HEK293 (cell line): Measurements from ENCODE around the gene ZFAND3.

Experiments used
- AEBP2 ChIP-seq: fragments of 450-650 bp; formaldehyde crosslinking; IDR thresholded peaks from 2 replicates; pipeline ENCODE4 v1.5.1; 2016; ENCODE audit warnings: missing biosample characterization, missing genetic modification characterization, borderline replicate concordance
- BCL11A ChIP-seq: fragments of 450-650 bp; formaldehyde crosslinking; IDR thresholded peaks from 2 replicates; pipeline ENCODE4 v1.5.1; 2016; ENCODE audit warnings: low read depth, missing biosample characterization, missing genetic modification characterization
- KLF8 ChIP-seq: fragments of 450-650 bp; formaldehyde crosslinking; IDR thresholded peaks from 2 replicates; pipeline ENCODE4 v1.5.1; 2016; ENCODE audit warnings: missing biosample characterization, missing genetic modification characterization
- MEIS1 ChIP-seq: sonication (generic); formaldehyde crosslinking; IDR thresholded peaks from 2 replicates; pipeline ENCODE4 v1.8.1; 2022; ENCODE audit warnings: missing genetic modification reagents, mild to moderate bottlenecking, borderline replicate concordance
- MZF1 ChIP-seq: fragments of 450-650 bp; formaldehyde crosslinking; IDR thresholded peaks from 2 replicates; pipeline ENCODE4 v1.5.1; 2017; ENCODE audit warnings: missing biosample characterization, missing genetic modification characterization, borderline replicate concordance
- RBAK ChIP-seq: fragments of 450-650 bp; formaldehyde crosslinking; IDR thresholded peaks from 2 replicates; pipeline ENCODE4 v1.5.1; 2016; ENCODE audit warnings: missing biosample characterization, missing genetic modification characterization
- SCRT2 ChIP-seq: fragments of 450-650 bp; formaldehyde crosslinking; IDR thresholded peaks from 2 replicates; pipeline ENCODE4 v1.5.1; 2016; ENCODE audit warnings: missing biosample characterization, missing genetic modification characterization
- SP7 ChIP-seq: fragments of 450-650 bp; formaldehyde crosslinking; IDR thresholded peaks from 2 replicates; pipeline ENCODE4 v1.5.1; 2016; ENCODE audit warnings: missing biosample characterization, missing genetic modification characterization
- TRIM28 ChIP-seq: IDR thresholded peaks from 2 replicates; pipeline ENCODE4 v1.6.1; 2011; ENCODE audit warnings: low read length, control low read depth, borderline replicate concordance
- ZBTB17 ChIP-seq: fragments of 450-650 bp; formaldehyde crosslinking; IDR thresholded peaks from 2 replicates; pipeline ENCODE4 v1.5.1; 2016; ENCODE audit warnings: missing biosample characterization, missing genetic modification characterization
- ZBTB21 ChIP-seq: fragments of 450-650 bp; formaldehyde crosslinking; IDR thresholded peaks from 2 replicates; pipeline ENCODE4 v1.5.1; 2017; ENCODE audit warnings: missing biosample characterization, missing genetic modification characterization
- ZBTB6 ChIP-seq: fragments of 450-650 bp; formaldehyde crosslinking; IDR thresholded peaks from 2 replicates; pipeline ENCODE4 v1.5.1; 2017; ENCODE audit warnings: missing biosample characterization, missing genetic modification characterization
- ZBTB8A ChIP-seq: fragments of 450-650 bp; formaldehyde crosslinking; IDR thresholded peaks from 2 replicates; pipeline ENCODE4 v1.5.1; 2016; ENCODE audit warnings: missing biosample characterization, missing genetic modification characterization
- ZFHX2 ChIP-seq: fragments of 450-650 bp; formaldehyde crosslinking; conservative IDR thresholded peaks from 2 replicates; pipeline ENCODE4 v1.5.1; 2016; ENCODE audit warnings: missing biosample characterization, missing genetic modification characterization
- ZNF169 ChIP-seq: fragments of 450-650 bp; formaldehyde crosslinking; IDR thresholded peaks from 2 replicates; pipeline ENCODE4 v1.5.1; 2016; ENCODE audit warnings: missing biosample characterization, missing genetic modification characterization
- ZNF2 ChIP-seq: fragments of 450-650 bp; formaldehyde crosslinking; IDR thresholded peaks from 2 replicates; pipeline ENCODE4 v1.5.1; 2016; ENCODE audit warnings: missing biosample characterization, missing genetic modification characterization
- ZNF211 ChIP-seq: fragments of 450-650 bp; formaldehyde crosslinking; IDR thresholded peaks from 2 replicates; pipeline ENCODE4 v1.5.1; 2016; ENCODE audit warnings: low read depth, missing biosample characterization, missing genetic modification characterization
- ZNF223 ChIP-seq: fragments of 450-650 bp; formaldehyde crosslinking; IDR thresholded peaks from 2 replicates; pipeline ENCODE4 v1.5.1; 2016; ENCODE audit warnings: missing biosample characterization, missing genetic modification characterization
- ZNF302 ChIP-seq: fragments of 450-650 bp; formaldehyde crosslinking; IDR thresholded peaks from 2 replicates; pipeline ENCODE4 v1.5.1; 2016; ENCODE audit warnings: missing biosample characterization, missing genetic modification characterization, low read depth
- ZNF354C ChIP-seq: fragments of 450-650 bp; formaldehyde crosslinking; IDR thresholded peaks from 2 replicates; pipeline ENCODE4 v1.5.1; 2016; ENCODE audit warnings: missing biosample characterization, missing genetic modification characterization, low read depth, borderline replicate concordance
- ZNF404 ChIP-seq: fragments of 450-650 bp; formaldehyde crosslinking; IDR thresholded peaks from 2 replicates; pipeline ENCODE4 v1.5.1; 2017; ENCODE audit warnings: missing biosample characterization, missing genetic modification characterization
- ZNF423 ChIP-seq: fragments of 450-650 bp; formaldehyde crosslinking; IDR thresholded peaks from 2 replicates; pipeline ENCODE4 v1.5.1; 2016; ENCODE audit warnings: missing biosample characterization, missing genetic modification characterization
- ZNF426 ChIP-seq: fragments of 450-650 bp; formaldehyde crosslinking; IDR thresholded peaks from 2 replicates; pipeline ENCODE4 v1.5.1; 2017; ENCODE audit warnings: missing biosample characterization, missing genetic modification characterization, mild to moderate bottlenecking, inconsistent platforms, moderate library complexity
- ZNF48 ChIP-seq: fragments of 450-650 bp; formaldehyde crosslinking; IDR thresholded peaks from 2 replicates; pipeline ENCODE4 v1.5.1; 2016; ENCODE audit warnings: missing biosample characterization, missing genetic modification characterization
- ZNF544 ChIP-seq: fragments of 450-650 bp; formaldehyde crosslinking; IDR thresholded peaks from 2 replicates; pipeline ENCODE4 v1.5.0; 2017; ENCODE audit warnings: missing biosample characterization, missing genetic modification characterization
- ZNF560 ChIP-seq: fragments of 450-650 bp; formaldehyde crosslinking; IDR thresholded peaks from 2 replicates; pipeline ENCODE4 v1.5.1; 2017; ENCODE audit warnings: missing biosample characterization, missing genetic modification characterization, borderline replicate concordance
- ZNF600 ChIP-seq: fragments of 450-650 bp; formaldehyde crosslinking; IDR thresholded peaks from 2 replicates; pipeline ENCODE4 v1.5.1; 2016; ENCODE audit warnings: missing biosample characterization, missing genetic modification characterization
- ZNF610 ChIP-seq: fragments of 450-650 bp; formaldehyde crosslinking; IDR thresholded peaks from 2 replicates; pipeline ENCODE4 v1.5.1; 2016; ENCODE audit warnings: missing biosample characterization, missing genetic modification characterization, borderline replicate concordance
- ZNF791 ChIP-seq: fragments of 450-650 bp; formaldehyde crosslinking; IDR thresholded peaks from 2 replicates; pipeline ENCODE4 v1.5.1; 2016; ENCODE audit warnings: missing biosample characterization, missing genetic modification characterization
- ZSCAN23 ChIP-seq: fragments of 450-650 bp; formaldehyde crosslinking; IDR thresholded peaks from 2 replicates; pipeline ENCODE4 v1.5.1; 2016; ENCODE audit warnings: missing biosample characterization, missing genetic modification characterization
- ZXDB ChIP-seq: fragments of 450-650 bp; formaldehyde crosslinking; IDR thresholded peaks from 2 replicates; pipeline ENCODE4 v1.5.1; 2016; ENCODE audit warnings: missing biosample characterization, missing genetic modification characterization
- TF ChIP-seq, protein P1 (sequence below): fragments of 450-650 bp; formaldehyde crosslinking; IDR thresholded peaks from 2 replicates; pipeline ENCODE4 v1.5.1; 2016; ENCODE audit warnings: missing biosample characterization, missing genetic modification characterization
- TF ChIP-seq, protein P2 (sequence below): fragments of 450-650 bp; formaldehyde crosslinking; IDR thresholded peaks from 2 replicates; pipeline ENCODE4 v1.5.1; 2016; ENCODE audit warnings: missing biosample characterization, missing genetic modification characterization
- TF ChIP-seq, protein P3 (sequence below): fragments of 450-650 bp; formaldehyde crosslinking; IDR thresholded peaks from 2 replicates; pipeline ENCODE4 v1.5.1; 2016; ENCODE audit warnings: missing biosample characterization, missing genetic modification characterization

ZFAND3 gene

GRCh38 chr6:37845026-37845911 lies 25.7 kb downstream of the ZFAND3 start (continued):
- no peak for TF ChIP-seq SP7 (tag by site-specific recombination)
- no peak for TF ChIP-seq KLF8 (tag by site-specific recombination)
- TF ChIP-seq, protein P1, sequence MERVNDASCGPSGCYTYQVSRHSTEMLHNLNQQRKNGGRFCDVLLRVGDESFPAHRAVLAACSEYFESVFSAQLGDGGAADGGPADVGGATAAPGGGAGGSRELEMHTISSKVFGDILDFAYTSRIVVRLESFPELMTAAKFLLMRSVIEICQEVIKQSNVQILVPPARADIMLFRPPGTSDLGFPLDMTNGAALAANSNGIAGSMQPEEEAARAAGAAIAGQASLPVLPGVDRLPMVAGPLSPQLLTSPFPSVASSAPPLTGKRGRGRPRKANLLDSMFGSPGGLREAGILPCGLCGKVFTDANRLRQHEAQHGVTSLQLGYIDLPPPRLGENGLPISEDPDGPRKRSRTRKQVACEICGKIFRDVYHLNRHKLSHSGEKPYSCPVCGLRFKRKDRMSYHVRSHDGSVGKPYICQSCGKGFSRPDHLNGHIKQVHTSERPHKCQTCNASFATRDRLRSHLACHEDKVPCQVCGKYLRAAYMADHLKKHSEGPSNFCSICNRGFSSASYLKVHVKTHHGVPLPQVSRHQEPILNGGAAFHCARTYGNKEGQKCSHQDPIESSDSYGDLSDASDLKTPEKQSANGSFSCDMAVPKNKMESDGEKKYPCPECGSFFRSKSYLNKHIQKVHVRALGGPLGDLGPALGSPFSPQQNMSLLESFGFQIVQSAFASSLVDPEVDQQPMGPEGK (tag by site-specific recombination): no peak
- TF ChIP-seq ZNF791 (tag by site-specific recombination): no peak
- no peak for TF ChIP-seq RBAK (tag by site-specific recombination)
- TF ChIP-seq SCRT2 (tag by site-specific recombination): no peak
- TF ChIP-seq ZBTB21 (tag by site-specific recombination): no peak
- no peak for TF ChIP-seq ZNF2 (tag by site-specific recombination)
- no peak for TF ChIP-seq MEIS1 (CRISPR knock-in tag)
- TF ChIP-seq ZNF544 (tag by site-specific recombination): no peak
- no peak for TF ChIP-seq ZNF223
- no peak for TF ChIP-seq ZNF404 (tag by site-specific recombination)
- no peak for TF ChIP-seq ZNF169 (tag by site-specific recombination)
- no peak for TF ChIP-seq MZF1 (tag by site-specific recombination)
- TF ChIP-seq ZNF426 (tag by site-specific recombination): no peak
- TF ChIP-seq ZNF560 (tag by site-specific recombination): no peak
- peak; percentile 87 for TF ChIP-seq ZBTB6 (tag by site-specific recombination)
- TF ChIP-seq, protein P2, sequence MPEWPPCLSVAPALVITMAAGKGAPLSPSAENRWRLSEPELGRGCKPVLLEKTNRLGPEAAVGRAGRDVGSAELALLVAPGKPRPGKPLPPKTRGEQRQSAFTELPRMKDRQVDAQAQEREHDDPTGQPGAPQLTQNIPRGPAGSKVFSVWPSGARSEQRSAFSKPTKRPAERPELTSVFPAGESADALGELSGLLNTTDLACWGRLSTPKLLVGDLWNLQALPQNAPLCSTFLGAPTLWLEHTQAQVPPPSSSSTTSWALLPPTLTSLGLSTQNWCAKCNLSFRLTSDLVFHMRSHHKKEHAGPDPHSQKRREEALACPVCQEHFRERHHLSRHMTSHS (tag by site-specific recombination): no peak
- no peak for TF ChIP-seq BCL11A (tag by site-specific recombination)
- TF ChIP-seq, protein P3, sequence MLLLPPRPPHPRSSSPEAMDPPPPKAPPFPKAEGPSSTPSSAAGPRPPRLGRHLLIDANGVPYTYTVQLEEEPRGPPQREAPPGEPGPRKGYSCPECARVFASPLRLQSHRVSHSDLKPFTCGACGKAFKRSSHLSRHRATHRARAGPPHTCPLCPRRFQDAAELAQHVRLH (tag by site-specific recombination): peak; percentile 74
- no peak for TF ChIP-seq AEBP2 (tag by site-specific recombination)
- TF ChIP-seq ZNF600 (tag by site-specific recombination): peak; percentile 74
- no peak for TF ChIP-seq ZNF610
- no peak for TF ChIP-seq ZNF48 (tag by site-specific recombination)
- no peak for TF ChIP-seq TRIM28
- no peak for TF ChIP-seq ZXDB (tag by site-specific recombination)
- TF ChIP-seq ZSCAN23: no peak
- no peak for TF ChIP-seq ZNF302 (tag by site-specific recombination)
- TF ChIP-seq ZNF354C (tag by site-specific recombination): no peak
- no peak for TF ChIP-seq ZNF211 (tag by site-specific recombination)
- TF ChIP-seq ZBTB17 (tag by site-specific recombination): no peak; the same call in none of the 2 replicates
- no peak for TF ChIP-seq ZNF423 (tag by site-specific recombination)
- no peak for TF ChIP-seq ZFHX2
- TF ChIP-seq ZBTB8A (tag by site-specific recombination): peak; percentile 27; the same call in 1 of the 2 replicates
